Esophagus squamous epithelium (tissue), 5 donors: ENCODE data around the gene RIT2. TPM values are rescaled to one million over a fixed set of nuclear protein-coding genes. Genes with fewer than 3 reads are reported as not detected.

Experiments
- DNase-seq: peaks from one replicate; lab custom pipeline; 2025; lab: John Stamatoyannopoulos, UW
- H3K27ac ChIP-seq, 4 donors: fragments of 200-600 bp; sonication (generic); one replicate each; pipeline ENCODE4 v1.5.1; 2016 to 2019; ENCODE audit warnings: mild to moderate bottlenecking in 1 of 4
- H3K27me3 ChIP-seq, 4 donors: fragments of 200-600 bp; sonication (generic); 1 replicate in 3 of 4; 2 replicates in 1 of 4; pipeline versions ENCODE4 v1.5.1 to v1.6.0; 2017 to 2021; ENCODE audit warnings: antibody characterized with exemption in 1 of 4
- H3K36me3 ChIP-seq, 3 donors: fragments of 200-600 bp; sonication (generic); one replicate each; pipeline ENCODE4 v1.5.1; 2016 to 2019
- H3K4me1 ChIP-seq, 3 donors: fragments of 200-600 bp; sonication (generic); one replicate each; pipeline ENCODE4 v1.5.1; 2017 to 2019
- H3K4me3 ChIP-seq, 4 donors: fragments of 200-600 bp; sonication (generic); 1 replicate in 3 of 4; 2 replicates in 1 of 4; pipeline ENCODE4 v1.5.1; 2016 to 2019; ENCODE audit warnings: mild to moderate bottlenecking in 2 of 4, moderate library complexity in 1 of 4
- H3K9me3 ChIP-seq, 3 donors: fragments of 200-600 bp; sonication (generic); one replicate each; pipeline ENCODE4 v1.5.1; 2016 to 2019
- CTCF ChIP-seq, 6 experiments: fragments of 450-650 bp in 4 of 6; fragments of 200-600 bp in 2 of 6; sonication (generic) in 2 of 6; IDR thresholded peaks; one replicate each; pipeline ENCODE4 v1.5.1; 2016 to 2019; ENCODE audit warnings: antibody characterized with exemption in 6 of 6, mild to moderate bottlenecking in 4 of 6, moderate library complexity in 4 of 6
- POLR2A ChIP-seq, 4 donors: fragments of 450-650 bp; IDR thresholded peaks; one replicate each; pipeline ENCODE4 v1.6.1; 2017; ENCODE audit warnings: antibody characterized with exemption in 4 of 4, mild to moderate bottlenecking in 4 of 4, moderate library complexity in 3 of 4
- WGBS, 2 donors: methylation state at CpG; one replicate each; pipeline ENCODE4 v1.1.5; 2018; 5-methylcytosine and 5-hydroxymethylcytosine counted together
- intact Hi-C: fragments of 100-400 bp; cut with DNase I; formaldehyde crosslinking; loops from one replicate; pipeline ENCODE4 v1.15.0; 2022
- total RNA-seq, 4 donors: library from RNA; depleted of rRNA; stranded (reverse); fragments of >200 nt; gene quantifications; one replicate each; pipeline ENCODE4 v1.1.0, GENCODE V29; 2016
- donor health status: DM: yes; HTN: yes; CAD: no.

RIT2 gene
- total RNA-seq, 4 donors from 2014 or later, result not detected

- H3K27ac ChIP-seq, result no peak overlapping the region
- no peaks in the 10 kb centered on the region for H3K9me3 ChIP-seq
- H3K36me3 ChIP-seq, result no peaks in the 10 kb centered on the region
- no peak for DNase-seq
- 41 to 50% methylated on average over 2 of the region's 2 CpGs for WGBS, 2 donors
- TF ChIP-seq CTCF (IDR thresholded peaks at IDR 0.05), result no peak
- no peak for TF ChIP-seq POLR2A (IDR thresholded peaks at IDR 0.05)
- intact Hi-C loops, result no loop called here
- H3K4me1 ChIP-seq, result no peaks in the 10 kb centered on the region
- H3K27me3 ChIP-seq, result no peaks in the 10 kb centered on the region
- no peak overlapping the region for H3K4me3 ChIP-seq
Measured at GRCh38 chr18:42959528-42959927, 156.0 kb downstream of the RIT2 start.

GRCh38 chr18:42958353-42958752 is 157.1 kb downstream of the RIT2 start:
- DNase-seq, result no peak
- 74 to 77% methylated on average over 4 of the region's 4 CpGs for WGBS, 2 donors

GRCh38 chr18:42956287-42956686 is 159.2 kb downstream of the RIT2 start:
- no peaks in the 10 kb centered on the region for H3K36me3 ChIP-seq
- no peak overlapping the region for H3K4me3 ChIP-seq
- DNase-seq, result no peak
- H3K4me1 ChIP-seq, result no peaks in the 10 kb centered on the region
- WGBS, 2 donors, result 77 to 98% methylated on average over 3 of the region's 3 CpGs
- no peaks in the 10 kb centered on the region for H3K27me3 ChIP-seq
- no peak overlapping the region for H3K27ac ChIP-seq
- TF ChIP-seq POLR2A (IDR thresholded peaks at IDR 0.05), result no peak
- no peak for TF ChIP-seq CTCF (IDR thresholded peaks at IDR 0.05)
- intact Hi-C loops, result no loop called here
- H3K9me3 ChIP-seq, result no peaks in the 10 kb centered on the region

More at GRCh38 chr18:42958353-42958752, 157.1 kb downstream of the RIT2 start:
- intact Hi-C loops, result no loop called here
- TF ChIP-seq CTCF (IDR thresholded peaks at IDR 0.05) (no peak), POLR2A (IDR thresholded peaks at IDR 0.05) (no peak)
- Histone ChIP-seq H3K27ac (no peak overlapping the region), H3K27me3 (no peaks in the 10 kb centered on the region), H3K4me1 (no peaks in the 10 kb centered on the region), H3K4me3 (no peak overlapping the region), H3K36me3 (no peaks in the 10 kb centered on the region), H3K9me3 (no peaks in the 10 kb centered on the region)

GRCh38 chr18:42954887-42955286 is 160.6 kb downstream of the RIT2 start:
- no peak for TF ChIP-seq CTCF (IDR thresholded peaks at IDR 0.05)
- no peak for TF ChIP-seq POLR2A (IDR thresholded peaks at IDR 0.05)
- Histone ChIP-seq H3K4me1 (no peaks in the 10 kb centered on the region), H3K36me3 (no peaks in the 10 kb centered on the region), H3K9me3 (no peaks in the 10 kb centered on the region), H3K27ac (no peak overlapping the region), H3K27me3 (no peaks in the 10 kb centered on the region), H3K4me3 (no peak overlapping the region)
- intact Hi-C loops, result no loop called here
- no peak for DNase-seq
- 38 to 50% methylated on average over 1 of the region's 1 CpG for WGBS, 2 donors

GRCh38 chr18:42953306-42953705 is 162.2 kb downstream of the RIT2 start:
- H3K36me3 ChIP-seq, result no peaks in the 10 kb centered on the region
- no peaks in the 10 kb centered on the region for H3K9me3 ChIP-seq
- no peaks in the 10 kb centered on the region for H3K27me3 ChIP-seq
- intact Hi-C loops, result no loop called here
- DNase-seq, result no peak
- TF ChIP-seq POLR2A (IDR thresholded peaks at IDR 0.05) (no peak), CTCF (IDR thresholded peaks at IDR 0.05) (no peak)
- H3K27ac ChIP-seq, result no peak overlapping the region
- no peak overlapping the region for H3K4me3 ChIP-seq
- H3K4me1 ChIP-seq, result no peaks in the 10 kb centered on the region
- WGBS, 2 donors, result 60 to 79% methylated on average over 1 of the region's 1 CpG
